ENCODE measurements around the gene CETP.
"Not testable (repeated sequence)": the region's sequence is repeated elsewhere in the genome, so short reads cannot be mapped to it uniquely, and the experiment has no call there.

The CETP gene

GRCh38 chr16:56995136-56995805 lies 33.5 kb downstream of the CETP start:
- in situ Hi-C loops (cut with HindIII; ENCODE audit: low sequenced_read_pairs) = no loop called here

GRCh38 chr16:56997264-56997663 lies 35.5 kb downstream of the CETP start:
- in situ Hi-C loops (cut with HindIII; ENCODE audit: low sequenced_read_pairs) = no loop called here

- in situ Hi-C loops (cut with HindIII; ENCODE audit: low sequenced_read_pairs) = no loop called here
Observed at GRCh38 chr16:56997931-56998330, 36.2 kb downstream of the CETP start.

- in situ Hi-C loops (cut with HindIII; ENCODE audit: low sequenced_read_pairs) = no loop called here
Observed at GRCh38 chr16:56998352-56998751, 36.6 kb downstream of the CETP start.

GRCh38 chr16:56998861-56999260 lies 37.1 kb downstream of the CETP start:
- in situ Hi-C loops (cut with HindIII; ENCODE audit: low sequenced_read_pairs) = no loop called here

- in situ Hi-C loops (cut with HindIII; ENCODE audit: low sequenced_read_pairs) = no loop called here
Observed at GRCh38 chr16:56999409-57000270, 37.9 kb downstream of the CETP start.

GRCh38 chr16:57000271-57001025 lies 38.7 kb downstream of the CETP start:
- in situ Hi-C loops (cut with HindIII; ENCODE audit: low sequenced_read_pairs) = no loop called here

- in situ Hi-C loops (cut with HindIII; ENCODE audit: low sequenced_read_pairs) = no loop called here
Observed at GRCh38 chr16:57001026-57001679, 39.4 kb downstream of the CETP start.

- in situ Hi-C loops (cut with HindIII; ENCODE audit: low sequenced_read_pairs) = no loop called here
Observed at GRCh38 chr16:57003439-57004386, 42.0 kb downstream of the CETP start.

GRCh38 chr16:57004387-57005250 lies 42.9 kb downstream of the CETP start:
- in situ Hi-C loops (cut with HindIII; ENCODE audit: low sequenced_read_pairs) = no loop called here

GRCh38 chr16:57005597-57005996 lies 43.8 kb downstream of the CETP start:
- in situ Hi-C loops (cut with HindIII; ENCODE audit: low sequenced_read_pairs) = not testable (repeated sequence)

- in situ Hi-C loops (cut with HindIII; ENCODE audit: low sequenced_read_pairs) = no loop called here
Observed at GRCh38 chr16:57007050-57007449, 45.3 kb downstream of the CETP start.

GRCh38 chr16:57007530-57007929 lies 45.8 kb downstream of the CETP start:
- in situ Hi-C loops (cut with HindIII; ENCODE audit: low sequenced_read_pairs) = no loop called here

GRCh38 chr16:57008440-57008839 lies 46.7 kb downstream of the CETP start:
- in situ Hi-C loops (cut with HindIII; ENCODE audit: low sequenced_read_pairs) = no loop called here

GRCh38 chr16:57009643-57010170 lies 48.0 kb downstream of the CETP start:
- in situ Hi-C loops (cut with HindIII; ENCODE audit: low sequenced_read_pairs) = no loop called here

- in situ Hi-C loops (cut with HindIII; ENCODE audit: low sequenced_read_pairs) = no loop called here
Observed at GRCh38 chr16:57012353-57012752, 50.6 kb downstream of the CETP start.

- in situ Hi-C loops (cut with HindIII; ENCODE audit: low sequenced_read_pairs) = no loop called here
Observed at GRCh38 chr16:57013229-57013628, 51.5 kb downstream of the CETP start.

- in situ Hi-C loops (cut with HindIII; ENCODE audit: low sequenced_read_pairs) = no loop called here
Observed at GRCh38 chr16:57013902-57014301, 52.2 kb downstream of the CETP start.

- in situ Hi-C loops (cut with HindIII; ENCODE audit: low sequenced_read_pairs) = no loop called here
Observed at GRCh38 chr16:57016301-57016700, 54.6 kb downstream of the CETP start.
